DMS79 (cell line): Measurements from ENCODE around the gene CCDC85C.
A peak's percentile ranks its signal among the peaks of the same experiment; 100 is the strongest.
"Not testable (repeated sequence)": the region's sequence is repeated elsewhere in the genome, so short reads cannot be mapped to it uniquely, and the experiment has no call there.

Experiments
- DNase-seq: peaks from one replicate; lab custom pipeline; 2025; lab: John Stamatoyannopoulos, UW

CCDC85C gene

DNA sequence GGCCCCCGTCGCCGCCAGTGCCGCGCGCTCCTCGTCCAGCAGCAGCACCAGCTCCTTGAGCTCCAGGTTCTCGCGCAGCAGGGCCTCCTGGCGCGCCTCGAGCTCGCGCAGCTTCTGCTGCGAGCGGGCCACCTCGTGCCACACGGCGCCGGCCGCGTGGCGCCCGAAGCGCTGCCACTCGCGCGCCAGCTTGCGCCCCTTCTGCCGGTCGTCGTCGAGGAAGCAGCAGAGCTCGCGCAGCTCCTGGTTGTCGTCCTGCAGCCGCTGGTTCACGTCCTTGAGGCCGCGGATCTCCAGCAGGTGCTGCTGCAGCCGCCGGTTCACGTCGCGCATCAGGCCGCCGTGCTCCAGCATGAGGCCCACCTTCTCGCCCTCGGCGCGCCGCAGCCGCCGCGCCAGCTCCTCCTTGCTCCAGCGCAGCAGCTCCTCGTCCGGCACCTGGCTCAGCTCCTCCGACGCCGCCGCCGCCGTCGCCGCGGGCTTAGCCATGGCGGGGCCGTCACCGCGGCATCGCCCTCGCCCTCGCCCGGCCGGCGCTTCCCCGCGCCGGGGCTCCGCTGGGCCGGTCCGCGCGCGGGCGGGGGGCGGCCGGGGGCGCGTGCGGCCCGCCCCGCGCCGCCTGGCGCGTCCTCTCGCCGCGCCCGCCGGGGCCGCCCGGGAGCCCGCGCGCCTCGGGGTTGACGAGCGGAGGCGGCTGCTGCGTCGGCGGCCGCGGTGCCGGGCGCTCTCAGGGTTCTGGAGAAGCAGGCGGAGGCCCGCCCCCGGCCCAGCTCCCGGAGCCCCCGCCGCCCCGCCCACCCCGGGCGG lies at the start of gene CCDC85C:
CCDC85C (minus strand) TSS at position 737 of the 807 bp plus-strand sequence; CDS start at position 489, 248 bp downstream.
- peak; percentile 16 for DNase-seq

DNA sequence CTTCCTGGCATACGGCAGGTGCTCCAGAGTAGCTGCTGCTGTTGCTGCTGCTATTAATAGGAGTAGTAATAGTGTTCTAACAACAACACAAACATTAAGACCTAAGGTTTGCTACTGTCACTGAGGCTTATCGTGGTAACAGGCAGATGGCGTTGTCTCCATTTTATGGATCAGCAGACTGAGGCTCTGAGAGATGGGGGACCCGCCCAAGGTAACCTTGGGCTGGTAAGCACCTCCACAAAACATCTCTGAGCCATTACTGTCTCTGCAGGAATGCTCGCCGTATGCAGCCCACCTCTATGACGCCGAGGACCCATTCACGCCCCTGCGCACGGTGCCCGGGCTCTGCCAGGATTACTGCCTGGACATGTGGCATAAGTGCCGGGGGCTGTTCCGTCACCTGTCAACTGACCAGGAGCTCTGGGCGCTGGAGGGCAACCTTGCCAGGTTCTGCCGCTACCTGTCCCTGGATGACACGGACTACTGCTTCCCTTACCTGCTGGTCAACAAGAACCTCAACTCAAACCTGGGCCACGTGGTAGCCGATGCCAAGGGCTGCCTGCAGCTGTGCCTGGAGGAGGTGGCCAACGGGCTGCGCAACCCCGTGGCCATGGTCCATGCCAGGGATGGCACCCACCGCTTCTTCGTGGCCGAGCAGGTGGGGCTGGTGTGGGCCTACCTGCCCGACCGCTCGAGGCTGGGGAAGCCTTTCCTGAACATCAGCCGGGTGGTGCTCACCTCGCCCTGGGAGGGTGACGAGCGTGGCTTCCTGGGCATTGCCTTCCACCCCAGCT lies 48.1 kb upstream of the CCDC85C start:
- DNase-seq: no peak

DNA sequence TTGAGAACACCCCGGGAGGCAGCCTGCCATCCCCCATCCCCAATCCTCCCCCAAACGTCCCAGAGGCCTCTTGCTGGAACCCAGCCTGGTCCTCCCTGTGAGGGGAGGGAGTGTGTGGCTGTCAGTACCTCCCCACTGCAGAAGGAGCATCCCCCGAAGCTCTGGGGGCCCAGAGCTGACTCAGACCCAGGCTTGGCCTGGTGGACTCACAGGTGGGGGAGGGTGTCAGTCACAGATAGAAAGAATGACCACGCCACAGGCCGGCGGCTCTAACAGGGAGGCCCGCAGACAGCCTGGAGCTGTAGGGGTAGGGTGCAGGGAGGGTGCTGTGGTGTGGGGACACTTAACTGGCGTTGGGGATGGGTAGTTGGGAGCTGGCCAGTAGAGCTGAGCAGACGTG lies 46.2 kb upstream of the CCDC85C start:
- DNase-seq: no peak

DNA sequence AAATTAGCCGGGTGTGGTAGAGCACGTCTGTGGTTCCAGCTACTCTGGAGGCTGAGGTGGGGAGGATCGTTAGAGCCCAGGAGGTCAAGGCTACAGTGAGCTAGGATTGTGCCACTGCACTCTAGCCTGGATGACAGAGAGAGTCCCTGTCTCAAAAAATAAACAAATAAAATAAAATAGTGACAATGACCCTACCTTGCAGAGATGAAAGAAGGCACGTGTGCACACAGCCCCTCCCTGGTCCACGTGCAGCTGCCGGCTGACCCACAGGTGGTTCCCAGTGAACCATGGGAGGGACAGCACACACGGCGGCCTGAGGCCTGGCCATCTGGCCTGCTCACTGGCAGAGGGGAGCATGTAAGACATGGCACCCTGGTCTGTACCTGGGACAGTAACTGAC lies 45.6 kb upstream of the CCDC85C start:
- DNase-seq: no peak

DNA sequence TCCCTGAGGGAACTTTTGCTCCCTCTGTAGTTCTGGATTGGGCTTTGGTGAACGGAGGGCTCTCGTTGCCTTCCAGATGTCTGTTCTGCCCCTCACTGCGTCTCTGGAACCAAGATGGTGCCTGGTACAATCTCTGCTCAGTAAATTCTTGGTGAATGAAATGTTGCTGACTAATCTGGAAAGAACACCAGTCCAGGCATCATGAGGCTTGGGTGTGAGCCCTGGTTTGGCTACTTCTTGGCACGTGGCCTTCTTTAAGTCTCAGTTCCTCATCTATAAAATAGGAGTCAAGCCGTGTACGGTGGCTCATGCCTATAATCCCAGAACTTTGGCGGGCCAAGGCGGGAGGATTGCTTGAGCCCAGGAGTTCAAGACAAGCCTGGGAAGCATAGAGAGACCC lies 45.2 kb upstream of the CCDC85C start:
- DNase-seq: no peak

DNA sequence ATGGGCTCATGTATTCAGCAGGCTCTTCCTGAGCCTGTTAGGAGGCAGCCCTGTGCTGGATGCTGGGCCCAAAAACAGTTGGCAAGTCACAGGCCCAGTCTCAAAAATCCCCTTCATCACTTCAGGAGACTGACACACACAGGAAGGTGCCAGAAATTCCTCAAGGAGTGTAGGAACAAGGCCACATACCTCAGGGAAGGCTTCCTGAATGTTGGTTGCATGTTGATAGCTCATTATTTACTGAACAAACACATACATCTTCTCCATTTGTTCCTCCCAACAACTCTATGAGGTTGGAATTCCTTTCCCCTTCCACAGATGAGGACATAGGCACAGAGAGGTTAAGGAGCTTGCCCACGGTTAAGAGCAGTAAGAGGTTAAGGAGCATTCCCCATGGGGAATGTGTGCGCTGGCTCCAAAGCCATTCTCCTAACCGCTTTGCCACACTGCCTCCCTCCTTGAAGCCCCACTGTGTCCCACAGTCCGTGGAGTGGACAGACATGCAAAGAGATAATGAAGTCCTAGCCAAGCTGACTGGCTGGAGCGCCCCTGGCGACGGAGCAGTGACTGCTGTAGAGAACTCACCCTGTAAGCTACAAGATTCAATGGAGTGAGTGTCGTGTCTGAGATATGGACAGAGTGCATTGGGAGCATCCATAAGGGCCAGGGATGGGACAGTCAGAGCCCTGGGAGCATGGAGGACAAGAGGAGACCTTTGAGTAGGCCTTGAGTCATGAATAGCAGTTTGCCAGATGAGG lies 44.2 kb upstream of the CCDC85C start:
- DNase-seq: no peak

DNA sequence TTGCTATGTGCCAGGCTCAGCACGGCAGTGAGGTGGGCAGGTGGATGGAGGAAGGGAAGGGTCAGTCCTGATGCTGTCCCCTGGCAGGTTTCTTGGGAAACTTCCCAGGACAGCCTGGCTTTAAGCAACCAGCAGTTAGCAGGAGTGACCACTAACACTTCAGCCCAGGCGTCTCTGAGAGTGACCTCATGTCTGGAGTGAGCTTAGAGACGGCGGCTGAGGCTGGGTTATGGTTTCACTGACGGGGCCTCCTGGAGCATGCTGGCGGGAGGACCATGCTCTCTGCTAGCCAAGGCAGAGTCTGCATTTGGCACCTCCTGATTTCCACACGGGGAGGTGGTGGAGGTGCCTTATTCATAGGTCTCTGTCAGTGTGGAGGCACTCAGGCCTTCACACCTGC lies 43.4 kb upstream of the CCDC85C start:
- DNase-seq: no peak

DNA sequence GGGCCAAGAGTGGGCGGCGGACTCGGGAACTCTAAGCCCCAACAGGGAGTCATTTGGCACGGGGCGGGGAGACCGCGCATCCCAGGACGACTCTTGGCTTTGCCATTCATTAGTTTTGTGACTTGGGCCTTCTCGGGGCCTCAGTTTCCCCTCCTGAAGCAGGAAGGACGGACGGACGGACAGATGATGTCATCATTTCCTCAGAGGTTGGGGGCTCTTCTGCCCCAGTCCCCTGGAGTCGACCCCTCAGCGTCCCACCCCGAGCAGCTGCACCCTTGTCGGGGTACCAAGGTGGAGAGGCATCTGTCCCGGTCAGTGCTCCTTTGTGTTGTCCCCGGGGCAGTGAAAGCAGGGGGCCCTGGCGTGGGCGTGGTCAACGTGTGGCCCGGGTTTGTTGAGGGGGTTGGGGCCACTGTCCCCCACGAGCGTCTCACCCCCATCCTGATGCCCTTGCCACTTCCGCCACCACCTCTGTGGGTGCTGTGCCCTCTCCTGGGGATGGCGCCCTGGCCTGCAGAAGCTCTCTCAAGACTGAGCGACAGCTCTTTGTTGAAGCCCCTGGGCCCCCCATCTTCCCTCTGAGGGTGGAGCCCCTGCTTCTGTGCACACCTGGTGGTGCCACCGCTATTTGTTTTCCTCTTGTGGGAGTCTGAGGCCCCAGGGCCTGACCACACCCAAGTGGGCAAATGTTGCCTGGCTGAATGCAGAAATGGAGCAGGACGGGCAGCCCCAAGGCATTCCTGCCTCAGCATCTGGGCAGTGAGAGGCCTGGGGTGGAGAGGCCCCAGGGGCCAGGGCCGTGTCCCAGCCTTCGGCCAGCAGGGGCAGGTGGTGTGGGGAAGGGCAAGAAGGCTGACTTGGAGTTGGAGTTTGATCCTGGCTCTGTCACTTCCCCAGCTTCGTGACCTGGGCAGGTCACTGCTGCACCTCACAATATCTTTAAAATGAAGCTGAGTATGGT lies 41.8 kb upstream of the CCDC85C start:
- no peak for DNase-seq

DNA sequence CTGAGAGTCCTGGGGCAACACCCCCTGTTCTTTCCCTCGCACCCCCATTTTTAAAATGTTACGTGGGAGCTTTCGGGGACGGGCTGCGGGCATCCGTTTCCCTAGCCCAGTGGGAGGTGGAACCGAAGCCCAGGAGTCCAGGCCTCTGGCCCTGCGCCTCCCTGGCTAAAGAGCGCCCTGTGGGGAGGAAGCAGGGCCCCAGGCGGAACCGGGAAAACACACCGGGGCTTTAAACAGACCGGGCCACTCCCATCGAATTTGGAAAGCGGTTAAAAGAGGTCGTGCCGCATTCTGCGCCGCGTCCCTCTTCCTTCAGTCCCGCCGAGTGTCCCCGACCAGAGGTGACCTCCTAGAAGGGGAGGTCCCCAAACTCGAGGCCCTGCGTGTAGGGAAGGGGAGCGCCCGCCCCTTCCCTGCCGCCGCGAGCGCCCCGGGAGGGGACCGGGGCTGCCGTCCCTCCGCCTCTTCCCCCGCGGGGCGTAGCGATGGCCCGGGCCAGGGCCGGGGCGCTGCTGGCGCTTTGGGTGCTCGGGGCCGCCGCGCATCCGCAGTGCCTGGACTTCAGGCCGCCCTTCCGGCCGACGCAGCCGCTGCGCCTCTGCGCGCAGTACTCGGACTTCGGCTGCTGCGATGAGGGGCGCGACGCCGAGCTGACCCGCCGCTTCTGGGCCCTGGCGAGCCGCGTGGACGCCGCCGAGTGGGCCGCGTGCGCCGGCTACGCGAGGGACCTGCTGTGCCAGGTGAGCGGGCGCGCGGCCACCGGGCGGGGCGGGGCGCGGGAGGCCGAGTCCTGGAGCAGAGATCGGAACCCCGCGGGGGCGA lies 40.9 kb upstream of the CCDC85C start, which contains the start of gene HHIPL1:
HHIPL1 (plus strand) TSS at position 407 of the 822 bp plus-strand sequence; CDS start at position 486, 79 bp downstream.
- DNase-seq: no peak

DNA sequence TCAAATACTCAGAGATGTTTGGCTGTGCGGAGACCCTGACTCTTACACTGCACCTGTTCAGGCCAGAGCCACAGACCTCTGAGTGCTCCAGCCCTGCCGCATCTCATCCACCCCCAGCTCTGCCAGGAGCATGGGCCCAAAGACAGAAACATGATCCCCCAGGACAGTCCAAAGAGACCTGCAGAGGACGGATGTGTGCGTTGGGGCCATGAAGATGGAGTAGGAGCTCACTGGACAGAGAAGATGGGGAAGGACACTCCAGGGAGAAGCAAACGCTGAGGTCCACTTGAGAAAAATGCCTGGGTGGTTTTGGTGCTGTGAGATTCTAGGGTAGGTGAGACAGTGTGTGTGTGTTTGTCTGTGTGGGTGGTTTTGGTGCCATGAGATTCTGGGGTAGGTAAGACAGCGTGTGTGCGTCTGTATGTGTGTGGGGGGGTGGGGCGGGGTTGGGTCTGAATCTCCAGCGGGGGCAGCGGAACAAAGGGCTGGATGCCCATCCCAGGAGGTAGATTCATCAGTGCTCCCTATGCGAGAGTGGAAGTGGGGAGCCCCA lies 40.1 kb upstream of the CCDC85C start:
- DNase-seq: no peak

DNA sequence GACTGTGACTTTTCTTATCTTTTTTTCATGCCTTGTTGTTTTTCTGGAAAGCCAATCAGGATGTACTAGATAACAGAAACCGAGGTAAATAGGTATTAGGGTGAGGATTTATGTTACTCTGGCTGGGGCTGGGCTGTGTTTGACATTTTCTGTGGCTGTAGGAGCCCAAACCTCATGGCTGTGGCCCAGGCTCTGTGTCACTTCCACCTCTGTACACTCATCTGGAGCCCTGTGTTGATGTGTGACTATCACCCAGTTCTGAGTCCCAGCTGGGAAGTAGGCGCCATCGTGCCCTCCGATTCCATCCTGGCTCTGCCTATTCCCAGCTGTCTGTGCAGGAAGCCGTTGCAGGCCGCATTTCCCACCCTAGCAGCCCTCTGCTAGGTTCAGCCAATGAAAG lies 39.3 kb upstream of the CCDC85C start:
- no peak for DNase-seq

DNA sequence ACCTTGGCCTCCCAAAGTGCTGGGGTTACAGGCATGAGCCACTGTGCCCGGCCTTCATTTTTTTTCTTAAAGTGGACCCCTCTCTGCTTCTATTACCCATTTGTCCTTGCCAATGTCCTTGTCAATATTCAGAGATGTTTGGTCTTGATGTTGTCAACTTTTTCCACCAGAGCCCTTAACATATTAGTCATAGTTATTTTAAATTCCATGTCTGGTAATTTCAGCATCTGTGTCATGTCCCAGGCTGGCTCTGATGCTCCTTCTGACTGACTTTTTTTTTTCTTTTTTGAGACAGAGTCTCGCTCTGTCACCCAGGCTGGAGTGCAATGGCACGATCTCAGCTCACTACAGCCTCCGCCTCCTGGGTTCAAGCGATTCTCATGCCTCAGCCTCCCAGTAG lies 38.8 kb upstream of the CCDC85C start:
- not testable (repeated sequence) for DNase-seq

DNA sequence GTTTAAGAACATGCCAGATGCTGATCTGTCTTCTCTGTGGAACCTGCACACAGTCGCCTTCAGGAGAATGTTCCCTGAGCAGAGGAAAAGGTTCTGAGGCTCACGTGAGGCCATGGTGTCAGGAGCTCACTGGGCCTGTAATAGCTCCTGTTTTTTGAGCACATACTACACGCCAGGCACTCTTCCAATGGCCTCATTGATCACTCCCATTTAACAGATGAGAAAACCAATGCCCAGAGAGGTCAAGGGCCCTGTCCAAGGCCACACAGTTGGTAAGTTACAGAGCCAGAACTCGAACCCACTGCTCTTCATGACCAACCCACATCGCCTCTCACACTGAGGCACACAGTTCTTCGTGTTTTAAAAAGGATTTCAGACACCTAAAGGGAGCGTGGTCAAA lies 33.6 kb upstream of the CCDC85C start:
- no peak for DNase-seq

DNA sequence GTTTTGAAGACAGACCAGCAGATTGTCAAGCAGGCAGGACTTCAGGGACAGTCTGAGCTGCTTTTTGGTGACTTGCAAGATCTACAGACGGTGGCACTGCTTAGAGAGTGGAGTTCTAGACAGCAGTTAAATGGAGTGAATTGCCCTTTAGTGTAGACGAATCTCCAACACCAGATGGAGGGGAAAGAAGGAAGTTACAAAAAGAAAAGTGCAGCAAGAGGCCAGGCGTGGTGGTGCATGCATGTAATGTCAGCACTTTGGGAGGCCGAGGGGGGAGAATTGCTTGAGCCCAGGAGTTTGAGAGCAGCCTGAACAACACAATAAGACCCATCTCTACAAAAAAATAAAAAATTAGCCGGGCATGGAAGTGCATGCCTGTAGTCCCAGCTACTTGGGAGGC lies 32.5 kb upstream of the CCDC85C start:
- DNase-seq: no peak

DNA sequence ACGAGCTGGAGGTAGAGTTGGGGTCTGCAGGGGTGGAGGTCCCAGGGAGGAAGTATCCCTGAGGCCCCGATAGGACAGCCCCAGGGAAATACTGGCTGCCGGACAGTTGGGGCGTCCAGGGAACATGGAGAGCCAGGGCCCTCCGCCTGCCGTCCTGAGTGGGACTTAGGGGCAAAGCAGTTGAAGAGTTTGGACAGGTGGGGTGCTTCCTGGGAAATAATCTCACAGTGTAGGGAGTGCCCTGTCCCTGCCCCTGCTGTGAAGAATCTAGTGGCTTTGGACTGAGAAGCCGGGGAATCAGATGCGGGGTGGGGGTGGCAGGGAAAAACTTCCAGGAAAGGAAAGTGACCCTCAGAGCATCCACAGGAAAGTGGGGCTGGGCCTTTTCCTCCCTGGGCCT lies 31.1 kb upstream of the CCDC85C start:
- no peak for DNase-seq

DNA sequence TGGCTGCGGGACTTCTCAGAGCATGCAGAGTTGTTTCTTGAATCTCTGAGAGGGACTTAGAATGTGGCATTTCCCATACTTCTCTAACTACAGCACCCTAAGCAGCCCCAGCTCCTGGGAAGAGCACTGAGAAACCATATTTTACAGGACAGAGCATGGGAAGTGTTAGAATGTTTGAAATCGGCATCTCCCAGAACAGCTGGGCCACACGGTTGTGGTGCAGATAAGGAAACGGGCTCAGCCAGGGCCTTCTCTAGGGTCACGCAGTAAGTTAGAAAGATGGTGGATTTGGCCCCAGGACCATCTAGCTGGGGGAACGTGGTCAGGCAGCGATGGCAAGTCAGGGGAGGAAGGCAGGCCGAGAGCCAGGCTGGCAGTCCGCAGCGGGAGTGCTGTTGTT lies 30.4 kb upstream of the CCDC85C start:
- DNase-seq: no peak

DNA sequence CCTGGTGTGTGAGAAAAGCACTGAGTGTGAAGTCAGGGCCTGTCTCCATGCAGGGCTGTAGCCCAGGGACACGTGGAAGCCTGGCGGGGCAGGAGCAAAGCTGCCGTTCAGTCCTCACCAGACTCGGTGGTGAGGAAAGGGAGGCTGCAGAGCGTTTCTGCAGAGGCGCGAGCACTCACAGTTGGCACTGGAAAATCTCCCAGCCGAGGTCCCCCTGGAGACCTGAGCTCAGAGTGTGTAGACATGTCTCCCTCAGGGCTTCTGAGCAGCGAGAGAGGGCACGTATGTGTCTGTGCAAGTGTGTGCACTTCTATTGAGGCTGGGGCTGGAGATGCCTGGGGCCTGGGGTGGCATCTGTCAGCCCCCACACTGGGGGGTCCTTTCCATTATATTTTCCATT lies 29.9 kb upstream of the CCDC85C start:
- DNase-seq: no peak

DNA sequence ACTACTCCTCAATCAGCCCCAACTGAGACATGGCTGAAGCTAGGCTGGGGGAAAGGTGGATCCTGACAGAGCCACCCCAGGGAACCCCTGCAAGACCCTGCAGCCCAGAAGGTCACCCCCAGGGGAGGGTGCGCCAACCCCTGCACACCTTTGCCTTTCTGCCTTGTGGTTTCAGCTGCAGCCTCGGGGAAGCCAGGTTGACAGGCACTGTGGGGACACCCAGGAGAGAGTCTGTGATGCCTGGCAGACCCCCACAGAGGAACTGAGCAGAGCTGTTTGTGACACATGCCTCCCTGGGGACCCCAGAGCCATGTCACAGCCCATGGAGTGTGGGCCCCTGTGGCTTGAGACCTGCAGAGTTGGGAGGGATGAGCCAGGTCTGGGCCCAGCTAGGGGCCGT lies 29.1 kb upstream of the CCDC85C start:
- DNase-seq: no peak

DNA sequence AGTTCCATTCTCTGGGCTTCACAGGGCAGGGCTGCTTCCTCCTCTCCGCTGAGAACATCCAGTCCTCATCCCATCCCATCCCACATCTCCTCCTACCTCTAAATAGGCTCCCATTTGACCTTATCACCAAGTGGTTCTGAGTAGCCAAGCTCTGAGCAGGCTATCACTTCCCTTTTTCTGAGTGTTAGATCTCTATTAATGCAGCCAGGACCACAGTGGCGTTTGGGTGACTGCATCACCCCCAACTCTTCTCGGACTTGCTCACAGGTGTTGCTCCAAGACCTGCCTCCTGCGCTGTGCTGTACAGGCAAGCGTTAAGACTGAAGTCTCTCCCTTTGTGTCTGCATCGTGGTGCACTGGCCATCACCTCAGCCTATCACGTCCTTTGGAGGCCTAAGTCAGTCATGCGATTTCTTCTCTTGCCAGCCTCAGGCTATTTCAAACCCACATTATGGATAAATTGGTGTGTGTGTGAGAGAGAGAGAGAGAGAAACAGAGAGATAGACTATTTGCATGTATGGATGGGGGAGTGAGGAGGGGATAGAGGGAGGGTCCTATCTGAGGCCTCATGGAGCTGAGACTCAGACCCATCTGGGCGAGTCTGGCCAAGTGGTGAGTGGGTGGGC lies 28.5 kb upstream of the CCDC85C start:
- no peak for DNase-seq

DNA sequence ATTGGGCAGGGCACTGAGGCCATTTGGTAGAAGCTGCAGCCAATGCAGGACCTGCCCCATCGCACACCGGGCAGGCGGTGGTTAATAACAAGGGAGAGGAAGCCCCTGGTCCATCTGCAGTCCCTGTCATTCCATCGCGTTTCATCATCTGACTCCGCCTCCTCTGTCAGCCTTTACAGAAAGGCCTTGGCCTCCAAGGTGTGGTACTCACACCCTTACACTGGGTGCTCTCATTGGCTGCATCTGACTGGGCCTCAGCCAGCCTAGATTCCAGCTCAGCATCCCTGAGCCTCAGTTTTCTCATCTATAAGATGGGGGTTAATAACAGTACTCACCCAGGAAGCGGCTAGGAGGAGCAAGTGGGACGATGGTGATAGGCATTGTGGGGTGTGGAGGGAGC lies 26.2 kb upstream of the CCDC85C start:
- DNase-seq: no peak
